ENCODE data around the gene FGFR2. TPM values are rescaled to one million over a fixed set of nuclear protein-coding genes. Genes with fewer than 3 reads are reported as not detected.

FGFR2 gene
- total RNA-seq, 2 experiments from 2014 or later, result 0.09 TPM; not detected in 1

DNA sequence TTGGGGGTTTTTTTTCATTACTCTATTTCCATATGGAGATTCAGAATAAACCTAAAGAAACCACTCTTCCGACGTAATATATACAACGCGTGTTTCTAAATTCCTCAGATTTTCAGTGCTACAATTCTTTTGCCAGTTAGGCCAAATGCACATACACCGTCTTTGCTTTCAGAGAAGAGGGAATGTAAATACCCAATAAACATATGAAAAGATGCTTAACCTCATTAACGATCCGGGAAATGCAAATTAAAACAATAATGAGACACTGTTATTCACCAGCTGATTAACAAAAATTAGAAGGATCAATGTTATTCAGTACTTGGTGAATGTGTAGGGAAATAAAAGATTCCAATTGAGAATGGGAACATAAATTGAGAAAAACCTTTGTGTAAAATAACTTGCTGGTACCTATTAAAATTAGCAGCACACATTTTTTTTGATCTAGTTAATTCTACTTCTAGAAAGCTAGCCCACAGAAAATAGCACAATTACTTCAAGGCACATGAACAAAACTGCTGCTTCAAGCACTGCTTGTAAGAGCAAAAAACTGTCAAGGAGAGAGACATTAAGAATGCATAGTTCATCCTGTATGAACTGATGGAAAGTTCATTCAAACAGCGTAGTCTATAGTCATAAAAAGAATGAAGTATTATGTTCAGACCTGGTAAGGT is 56.7 kb downstream of the FGFR2 start:
- no peak for ATAC-seq
- CTCF ChIA-PET, result no interaction called here
- no peak overlapping the region for H3K4me3 Mint-ChIP-seq
- H3K36me3 Mint-ChIP-seq, result no peaks in the 10 kb centered on the region
- no peak for DNase-seq
- H3K9me3 Mint-ChIP-seq (ENCODE audit: low read depth), result no peaks in the 10 kb centered on the region
- H3K27me3 Mint-ChIP-seq, result no peaks in the 10 kb centered on the region
- H3K4me1 Mint-ChIP-seq, result no peaks in the 10 kb centered on the region
- H3K27ac Mint-ChIP-seq, result no peak overlapping the region

DNA sequence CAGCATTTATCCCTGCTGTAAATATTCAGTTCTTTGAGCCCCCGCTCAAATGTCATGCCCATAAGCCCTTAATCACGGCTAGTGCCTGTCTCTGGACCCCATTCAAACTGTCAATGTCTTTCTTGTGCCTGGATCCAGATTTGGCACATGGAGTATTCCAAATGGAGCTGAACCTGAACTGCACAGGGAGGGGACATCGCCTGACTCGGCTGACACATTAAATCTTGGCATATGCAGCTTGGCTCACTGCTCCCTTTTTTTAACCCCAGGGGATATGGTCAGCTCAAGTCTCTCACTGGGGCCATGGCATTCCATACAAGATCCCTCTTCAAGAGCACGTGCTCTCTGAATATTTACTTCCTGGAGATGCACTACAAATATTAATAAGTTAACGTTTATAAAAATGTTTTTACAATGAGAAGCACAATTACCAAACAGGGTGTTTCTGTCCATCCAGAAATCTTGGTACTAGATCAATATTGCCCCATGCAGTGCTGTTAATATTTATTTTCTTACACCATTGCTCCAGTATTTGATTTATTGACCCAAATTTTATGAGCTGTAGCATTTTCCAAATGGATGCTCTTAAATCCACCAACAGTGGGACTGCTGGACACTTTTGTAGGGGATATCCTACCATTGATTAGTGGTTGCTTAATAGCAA is 57.4 kb downstream of the FGFR2 start:
- ATAC-seq (no peak), DNase-seq (no peak)
- Mint-ChIP-seq H3K9me3 (ENCODE audit: low read depth) (no peaks in the 10 kb centered on the region), H3K36me3 (no peaks in the 10 kb centered on the region), H3K27me3 (no peaks in the 10 kb centered on the region), H3K4me3 (no peak overlapping the region), H3K4me1 (no peaks in the 10 kb centered on the region), H3K27ac (no peak overlapping the region)
- CTCF ChIA-PET, result no interaction called here

DNA sequence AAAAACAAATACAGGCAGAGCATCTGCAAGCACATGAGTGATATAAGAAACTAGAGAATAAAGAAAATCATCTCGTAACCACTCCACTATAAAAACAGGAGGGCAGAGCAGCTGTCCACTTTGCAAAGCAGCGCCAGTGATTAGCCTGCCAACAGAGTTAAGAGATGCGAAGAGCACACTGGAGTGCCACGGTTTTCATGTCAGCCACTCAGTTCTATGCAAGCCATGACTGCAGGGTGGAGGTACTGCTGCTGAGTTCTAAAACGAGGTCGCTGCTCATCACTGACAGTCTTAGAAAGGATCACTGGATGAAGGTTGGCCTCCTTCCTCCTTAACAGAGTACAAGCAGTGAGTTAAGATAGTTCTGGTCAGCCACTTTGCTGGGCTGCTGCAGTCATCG is 58.5 kb downstream of the FGFR2 start:
- Mint-ChIP-seq H3K9me3 (ENCODE audit: low read depth) (peaks cover 2% of the 10 kb centered on the region), H3K36me3 (no peaks in the 10 kb centered on the region), H3K4me3 (no peak overlapping the region), H3K27ac (no peak overlapping the region), H3K27me3 (no peaks in the 10 kb centered on the region), H3K4me1 (no peaks in the 10 kb centered on the region)
- ATAC-seq (no peak), DNase-seq (no peak)
- CTCF ChIA-PET, result no interaction called here

DNA sequence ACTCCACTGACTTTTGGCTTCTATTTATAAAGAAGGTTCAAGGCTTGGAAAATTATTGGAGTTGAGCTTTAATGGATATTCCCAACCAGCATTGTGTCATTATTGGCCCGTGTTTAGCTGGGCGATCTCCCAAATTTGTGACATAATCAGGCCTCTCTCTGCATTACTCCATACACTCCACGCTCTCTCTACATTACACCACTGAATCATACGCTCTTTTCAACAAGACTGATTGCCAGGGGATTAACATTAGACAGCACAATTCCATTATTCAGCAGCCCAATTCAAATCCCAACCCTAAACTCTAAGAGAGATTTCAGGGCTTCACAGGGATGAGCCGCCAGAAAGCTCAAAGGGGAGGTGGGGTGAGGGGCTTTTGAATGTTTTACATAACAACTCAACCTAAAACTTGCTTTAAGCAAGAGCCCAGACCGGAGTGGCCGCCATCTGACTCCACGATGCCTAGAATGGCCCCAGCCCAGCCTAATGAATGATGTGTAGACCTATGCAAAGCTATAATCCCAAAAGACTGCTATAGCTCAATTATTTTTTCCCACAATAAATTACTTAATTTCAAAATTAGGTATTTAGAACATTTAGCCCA is 61.8 kb downstream of the FGFR2 start:
- Mint-ChIP-seq H3K36me3 (no peaks in the 10 kb centered on the region), H3K4me3 (no peak overlapping the region), H3K27ac (no peak overlapping the region), H3K9me3 (ENCODE audit: low read depth) (peaks cover 3% of the 10 kb centered on the region), H3K4me1 (no peaks in the 10 kb centered on the region), H3K27me3 (no peaks in the 10 kb centered on the region)
- DNase-seq (no peak), ATAC-seq (no peak)
- CTCF ChIA-PET, result no interaction called here

DNA sequence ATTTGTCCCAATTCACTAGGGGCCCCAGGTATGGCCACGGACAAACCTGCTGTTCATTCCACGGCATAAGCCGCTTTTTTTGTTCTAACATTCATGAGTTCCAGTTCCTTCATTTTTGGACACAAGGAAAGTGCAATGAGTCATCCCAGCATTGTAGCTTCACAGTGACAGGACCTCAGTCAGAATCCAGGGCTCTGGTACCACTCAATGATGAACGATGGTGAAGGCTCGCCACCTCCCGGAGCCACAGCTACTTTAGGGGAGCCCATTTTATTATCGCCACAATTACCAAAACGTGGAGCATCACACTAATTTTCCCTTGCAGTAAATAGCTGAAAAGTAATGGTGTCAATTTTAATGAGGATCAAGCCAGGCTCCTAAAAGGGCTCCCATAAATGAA is 62.9 kb downstream of the FGFR2 start:
- no peaks in the 10 kb centered on the region for H3K4me1 Mint-ChIP-seq
- peaks cover 5% of the 10 kb centered on the region for H3K9me3 Mint-ChIP-seq (ENCODE audit: low read depth)
- H3K27ac Mint-ChIP-seq, result no peak overlapping the region
- no peak for ATAC-seq
- no peak for DNase-seq
- no peak overlapping the region for H3K4me3 Mint-ChIP-seq
- CTCF ChIA-PET, result no interaction called here
- no peaks in the 10 kb centered on the region for H3K27me3 Mint-ChIP-seq
- no peaks in the 10 kb centered on the region for H3K36me3 Mint-ChIP-seq

DNA sequence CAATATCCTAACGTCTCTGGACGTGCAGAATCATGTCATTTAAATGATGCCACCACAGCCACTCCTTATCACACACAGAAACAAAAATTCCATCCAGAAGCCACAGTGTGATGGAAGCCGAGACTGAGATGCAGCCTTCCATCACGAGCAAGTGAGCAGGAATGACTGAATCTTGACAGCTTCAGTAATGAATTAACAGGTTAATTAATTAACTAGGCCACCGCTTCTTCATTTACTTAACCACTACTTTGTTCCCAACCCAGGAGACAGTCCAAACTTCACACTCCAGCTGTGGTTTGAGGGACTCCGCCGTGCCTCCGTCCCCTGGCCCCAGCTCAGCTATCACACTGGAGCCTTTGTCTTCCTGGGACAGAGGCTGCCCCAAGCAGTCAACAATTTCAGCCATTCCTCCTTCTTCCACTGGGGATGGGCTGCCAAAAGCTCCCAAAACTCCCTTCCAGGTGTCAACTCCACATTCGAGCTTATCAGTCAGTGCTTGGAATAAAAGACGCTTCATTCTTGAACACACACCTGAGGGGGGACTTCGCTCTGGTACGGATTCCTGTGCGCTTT is 65.9 kb downstream of the FGFR2 start:
- Mint-ChIP-seq H3K4me1 (no peaks in the 10 kb centered on the region), H3K9me3 (ENCODE audit: low read depth) (peaks cover 5% of the 10 kb centered on the region), H3K36me3 (no peaks in the 10 kb centered on the region), H3K27ac (no peak overlapping the region), H3K27me3 (no peaks in the 10 kb centered on the region), H3K4me3 (no peak overlapping the region)
- no peak for ATAC-seq
- CTCF ChIA-PET, result no interaction called here
- no peak for DNase-seq

DNA sequence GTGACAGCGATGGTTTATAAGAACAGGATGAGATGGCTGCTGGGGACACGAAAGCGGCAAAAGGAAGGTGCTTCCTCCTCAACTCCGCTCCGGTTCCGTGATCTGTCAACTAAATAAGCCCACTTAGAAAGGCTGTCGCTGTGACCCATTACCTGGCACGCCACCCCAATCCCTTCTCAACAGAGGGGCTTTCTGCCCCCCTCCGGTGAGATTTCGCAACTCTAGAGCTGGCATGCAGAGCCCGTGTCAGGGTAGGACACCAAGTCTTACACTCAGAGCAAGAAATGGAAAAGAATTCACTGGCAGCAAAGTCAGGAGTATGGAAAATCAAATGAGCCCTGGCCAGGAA is 66.4 kb downstream of the FGFR2 start:
- Mint-ChIP-seq H3K4me1 (no peaks in the 10 kb centered on the region), H3K27ac (no peak overlapping the region), H3K36me3 (no peaks in the 10 kb centered on the region), H3K27me3 (no peaks in the 10 kb centered on the region), H3K9me3 (ENCODE audit: low read depth) (peaks cover 5% of the 10 kb centered on the region), H3K4me3 (no peak overlapping the region)
- ATAC-seq, result no peak
- CTCF ChIA-PET, result no interaction called here
- DNase-seq, result no peak

DNA sequence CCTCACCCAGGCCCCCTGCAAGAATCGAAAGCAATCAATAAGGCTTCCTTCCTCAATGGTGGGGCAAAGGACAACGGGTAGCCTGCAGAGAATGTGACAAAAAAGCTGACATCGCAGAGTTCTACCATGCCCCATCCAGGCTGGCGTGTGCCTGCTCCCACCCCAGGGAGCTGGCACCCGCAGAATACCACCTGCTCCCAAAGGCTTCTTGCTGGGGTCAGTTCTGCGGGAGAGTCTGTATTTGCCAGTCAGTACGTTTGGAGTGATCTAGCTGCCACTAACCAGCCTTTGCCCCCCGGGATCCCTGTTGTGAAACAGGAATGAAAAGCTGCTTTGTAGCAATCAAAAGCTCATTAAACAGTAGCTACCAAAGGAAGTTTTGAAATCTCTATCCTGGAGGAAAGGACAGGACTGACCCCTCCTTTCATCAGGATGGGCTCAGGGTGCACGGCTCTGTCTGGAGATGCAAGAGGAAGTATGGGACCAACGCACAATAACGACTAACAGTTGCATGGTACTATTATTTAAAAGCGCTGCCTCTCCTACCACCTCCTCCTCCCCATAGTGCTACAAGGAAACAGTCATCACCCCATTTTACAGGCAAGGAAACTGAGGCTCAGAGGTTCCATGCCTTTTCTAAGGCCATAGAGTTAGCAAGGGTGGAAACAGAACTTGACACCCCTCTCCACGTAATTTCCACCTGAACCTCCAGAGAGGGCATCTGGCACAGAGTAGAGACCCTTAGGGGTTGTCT is 67.0 kb downstream of the FGFR2 start:
- no peaks in the 10 kb centered on the region for H3K27me3 Mint-ChIP-seq
- no peak overlapping the region for H3K27ac Mint-ChIP-seq
- DNase-seq (no peak), ATAC-seq (no peak)
- H3K4me1 Mint-ChIP-seq, result no peaks in the 10 kb centered on the region
- no peak overlapping the region for H3K4me3 Mint-ChIP-seq
- no peaks in the 10 kb centered on the region for H3K36me3 Mint-ChIP-seq
- peaks cover 5% of the 10 kb centered on the region for H3K9me3 Mint-ChIP-seq (ENCODE audit: low read depth)
- CTCF ChIA-PET, result no interaction called here

DNA sequence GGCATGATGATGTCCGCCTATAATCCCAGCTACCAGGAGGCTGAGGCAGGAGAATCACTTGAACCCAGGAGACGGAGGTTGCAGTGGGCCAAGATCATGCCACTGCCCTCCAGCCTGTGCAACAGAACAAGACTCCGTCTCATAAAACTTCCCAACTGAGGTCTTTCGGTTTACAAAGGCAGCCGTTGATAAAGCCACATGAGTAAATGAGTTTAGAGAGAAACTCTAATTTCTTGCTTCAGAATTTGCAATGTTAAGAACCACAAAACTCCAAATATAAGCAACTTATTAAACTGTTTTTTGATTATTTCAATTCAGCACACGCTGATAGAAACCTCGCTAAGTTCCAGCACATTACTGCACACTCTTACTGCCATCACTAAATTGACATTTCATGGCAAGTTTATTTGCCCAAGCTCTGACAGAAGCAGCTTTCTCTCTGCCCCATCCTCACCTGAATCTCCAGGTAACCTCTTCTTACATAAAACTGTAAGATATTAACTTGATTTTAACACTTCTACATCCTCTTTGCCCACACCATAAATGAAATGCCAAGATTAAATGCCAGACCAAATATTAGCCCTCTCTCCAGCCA is 67.7 kb downstream of the FGFR2 start:
- H3K9me3 Mint-ChIP-seq (ENCODE audit: low read depth), result peaks cover 5% of the 10 kb centered on the region
- H3K27me3 Mint-ChIP-seq, result no peaks in the 10 kb centered on the region
- ATAC-seq (no peak), DNase-seq (no peak)
- CTCF ChIA-PET, result no interaction called here
- no peak overlapping the region for H3K27ac Mint-ChIP-seq
- H3K36me3 Mint-ChIP-seq, result no peaks in the 10 kb centered on the region
- H3K4me3 Mint-ChIP-seq, result no peak overlapping the region
- H3K4me1 Mint-ChIP-seq, result no peaks in the 10 kb centered on the region

DNA sequence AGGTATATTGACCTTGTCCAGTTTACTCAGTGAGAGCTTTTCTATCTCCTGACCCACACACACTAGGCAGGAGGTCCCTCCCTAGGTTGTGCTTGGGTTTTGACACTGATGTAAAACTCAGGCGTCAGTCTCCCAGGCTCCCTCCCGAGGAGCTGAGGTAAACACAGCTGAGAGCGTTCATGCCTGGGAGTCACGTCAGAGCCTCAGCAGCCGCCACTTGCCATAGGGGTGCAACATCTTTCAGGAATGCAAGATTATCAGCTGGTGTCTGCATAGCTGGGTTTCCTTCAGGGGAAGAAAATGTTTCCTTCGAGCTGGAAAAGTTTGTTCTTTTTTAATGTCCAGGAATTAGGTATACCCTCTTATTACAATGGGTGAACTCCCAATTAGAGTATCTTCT is 70.6 kb downstream of the FGFR2 start:
- H3K27ac Mint-ChIP-seq, result no peak overlapping the region
- H3K4me1 Mint-ChIP-seq, result no peaks in the 10 kb centered on the region
- H3K9me3 Mint-ChIP-seq (ENCODE audit: low read depth), result peaks cover 2% of the 10 kb centered on the region
- ATAC-seq, result no peak
- H3K4me3 Mint-ChIP-seq, result no peak overlapping the region
- no peak for DNase-seq
- no peaks in the 10 kb centered on the region for H3K36me3 Mint-ChIP-seq
- CTCF ChIA-PET, result no interaction called here
- no peaks in the 10 kb centered on the region for H3K27me3 Mint-ChIP-seq

DNA sequence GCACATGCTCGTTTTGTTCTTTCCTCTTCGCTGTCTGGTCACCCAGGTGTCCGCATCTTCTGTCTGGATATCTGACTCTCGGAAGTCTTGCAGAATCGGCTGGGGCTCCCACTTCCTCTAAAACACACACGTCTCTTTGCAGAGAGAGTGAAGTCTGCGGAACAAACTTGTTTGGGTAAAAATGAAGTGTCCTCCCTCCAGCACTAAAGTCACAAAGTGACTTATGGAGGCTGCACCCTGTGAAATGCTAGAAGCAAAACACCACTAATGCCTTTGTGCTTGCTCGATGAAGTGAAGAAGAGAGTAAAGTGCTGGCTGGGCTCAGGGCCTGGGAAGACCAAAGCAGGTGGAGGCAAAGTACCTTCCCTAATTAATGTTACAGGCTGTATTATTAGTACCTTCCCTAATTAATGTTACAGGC is 71.4 kb downstream of the FGFR2 start:
- no peak for ATAC-seq
- Mint-ChIP-seq H3K36me3 (no peaks in the 10 kb centered on the region), H3K4me3 (no peak overlapping the region), H3K4me1 (no peaks in the 10 kb centered on the region), H3K27me3 (no peaks in the 10 kb centered on the region), H3K27ac (no peak overlapping the region), H3K9me3 (ENCODE audit: low read depth) (peaks cover 5% of the 10 kb centered on the region)
- DNase-seq, result no peak
- CTCF ChIA-PET, result no interaction called here

DNA sequence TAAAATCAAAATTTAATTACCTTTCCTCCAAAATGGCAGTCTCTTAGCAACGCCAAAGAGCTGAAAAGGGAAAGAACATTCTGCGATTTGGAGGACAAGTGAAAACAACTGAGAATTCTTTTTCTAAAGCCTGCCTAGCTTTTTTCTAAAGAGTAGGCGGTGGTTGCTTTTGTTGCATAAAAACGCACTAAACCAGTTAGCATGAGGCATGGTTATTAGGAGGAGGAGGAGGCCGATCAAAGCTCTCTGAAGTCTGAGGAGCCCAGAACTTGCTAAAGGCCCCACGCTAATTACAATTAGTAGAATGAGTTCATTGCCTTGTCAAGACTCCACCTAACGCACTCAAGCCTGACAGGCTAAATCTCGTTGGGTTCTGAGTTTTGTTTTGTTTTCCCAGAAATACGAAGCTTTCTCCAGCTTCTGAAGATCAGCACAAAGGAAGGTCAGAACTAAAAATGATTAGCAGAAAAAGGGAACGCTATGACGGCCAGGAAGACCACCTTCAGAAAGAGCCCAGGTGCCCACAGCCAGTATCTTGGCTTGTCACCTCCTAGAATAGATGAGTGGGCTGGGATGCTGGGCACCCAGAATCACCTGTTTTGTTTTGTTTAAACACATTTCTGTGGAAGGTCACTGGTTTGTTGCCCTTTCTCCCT is 72.0 kb downstream of the FGFR2 start:
- H3K9me3 Mint-ChIP-seq (ENCODE audit: low read depth), result peaks cover 6% of the 10 kb centered on the region
- DNase-seq (no peak), ATAC-seq (no peak)
- H3K4me3 Mint-ChIP-seq, result no peak overlapping the region
- no peak overlapping the region for H3K27ac Mint-ChIP-seq
- CTCF ChIA-PET, result no interaction called here
- no peaks in the 10 kb centered on the region for H3K27me3 Mint-ChIP-seq
- H3K4me1 Mint-ChIP-seq, result no peaks in the 10 kb centered on the region
- no peaks in the 10 kb centered on the region for H3K36me3 Mint-ChIP-seq

Measured in activated CD8-positive, alpha-beta memory T cell treated with anti-CD3 and anti-CD28 coated beads, Interleukin-2, amount 10 ng/mL, durations not matched to agents 7 days and 5 days (primary cell).